ENCODE measurements around the gene AKAP10.

DNA sequence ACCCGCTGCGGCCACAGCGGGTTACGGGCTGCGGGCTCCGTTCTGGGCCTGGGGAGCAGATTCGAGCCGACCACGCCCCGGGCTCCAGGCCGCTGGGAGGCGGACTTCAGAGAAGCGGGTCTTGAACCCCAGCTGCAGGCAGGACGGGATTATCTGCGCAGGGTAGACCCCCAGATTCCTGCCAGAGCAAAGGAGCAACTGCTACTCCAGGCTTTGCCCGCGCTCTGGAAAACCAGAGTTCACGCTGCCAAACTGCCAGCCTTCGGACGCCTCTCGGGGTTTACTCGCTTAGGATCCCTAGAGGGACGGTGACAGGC, 109.6 kb downstream of the AKAP10 start:
- TF ChIP-seq, protein P1, sequence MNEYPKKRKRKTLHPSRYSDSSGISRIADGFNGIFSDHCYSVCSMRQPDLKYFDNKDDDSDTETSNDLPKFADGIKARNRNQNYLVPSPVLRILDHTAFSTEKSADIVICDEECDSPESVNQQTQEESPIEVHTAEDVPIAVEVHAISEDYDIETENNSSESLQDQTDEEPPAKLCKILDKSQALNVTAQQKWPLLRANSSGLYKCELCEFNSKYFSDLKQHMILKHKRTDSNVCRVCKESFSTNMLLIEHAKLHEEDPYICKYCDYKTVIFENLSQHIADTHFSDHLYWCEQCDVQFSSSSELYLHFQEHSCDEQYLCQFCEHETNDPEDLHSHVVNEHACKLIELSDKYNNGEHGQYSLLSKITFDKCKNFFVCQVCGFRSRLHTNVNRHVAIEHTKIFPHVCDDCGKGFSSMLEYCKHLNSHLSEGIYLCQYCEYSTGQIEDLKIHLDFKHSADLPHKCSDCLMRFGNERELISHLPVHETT (tag by site-specific recombination; IDR thresholded peaks at IDR 0.05): no peak
- TF ChIP-seq ZBTB7A (tag by site-specific recombination; IDR thresholded peaks at IDR 0.05; ENCODE audit: low read depth) (no peak), ZFP37 (tag by site-specific recombination; IDR thresholded peaks at IDR 0.05) (no peak), ZNF621 (tag by site-specific recombination; IDR thresholded peaks at IDR 0.05) (no peak), ZNF596 (tag by site-specific recombination; IDR thresholded peaks at IDR 0.05) (no peak), ZNF558 (tag by site-specific recombination; IDR thresholded peaks at IDR 0.05) (no peak), ZNF37A (tag by site-specific recombination; IDR thresholded peaks at IDR 0.05) (no peak), ZNF274 (IDR thresholded peaks at IDR 0.05; ENCODE audit: low read length) (no peak), ZNF274 (tag by site-specific recombination; IDR thresholded peaks at IDR 0.05; ENCODE audit: borderline replicate concordance) (no peak), ZNF239 (tag by site-specific recombination; IDR thresholded peaks at IDR 0.05) (no peak)
- TF ChIP-seq, protein P2, sequence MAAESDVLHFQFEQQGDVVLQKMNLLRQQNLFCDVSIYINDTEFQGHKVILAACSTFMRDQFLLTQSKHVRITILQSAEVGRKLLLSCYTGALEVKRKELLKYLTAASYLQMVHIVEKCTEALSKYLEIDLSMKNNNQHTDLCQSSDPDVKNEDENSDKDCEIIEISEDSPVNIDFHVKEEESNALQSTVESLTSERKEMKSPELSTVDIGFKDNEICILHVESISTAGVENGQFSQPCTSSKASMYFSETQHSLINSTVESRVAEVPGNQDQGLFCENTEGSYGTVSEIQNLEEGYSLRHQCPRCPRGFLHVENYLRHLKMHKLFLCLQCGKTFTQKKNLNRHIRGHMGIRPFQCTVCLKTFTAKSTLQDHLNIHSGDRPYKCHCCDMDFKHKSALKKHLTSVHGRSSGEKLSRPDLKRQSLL (tag by site-specific recombination; IDR thresholded peaks at IDR 0.05): no peak
- TF ChIP-seq, protein P3, sequence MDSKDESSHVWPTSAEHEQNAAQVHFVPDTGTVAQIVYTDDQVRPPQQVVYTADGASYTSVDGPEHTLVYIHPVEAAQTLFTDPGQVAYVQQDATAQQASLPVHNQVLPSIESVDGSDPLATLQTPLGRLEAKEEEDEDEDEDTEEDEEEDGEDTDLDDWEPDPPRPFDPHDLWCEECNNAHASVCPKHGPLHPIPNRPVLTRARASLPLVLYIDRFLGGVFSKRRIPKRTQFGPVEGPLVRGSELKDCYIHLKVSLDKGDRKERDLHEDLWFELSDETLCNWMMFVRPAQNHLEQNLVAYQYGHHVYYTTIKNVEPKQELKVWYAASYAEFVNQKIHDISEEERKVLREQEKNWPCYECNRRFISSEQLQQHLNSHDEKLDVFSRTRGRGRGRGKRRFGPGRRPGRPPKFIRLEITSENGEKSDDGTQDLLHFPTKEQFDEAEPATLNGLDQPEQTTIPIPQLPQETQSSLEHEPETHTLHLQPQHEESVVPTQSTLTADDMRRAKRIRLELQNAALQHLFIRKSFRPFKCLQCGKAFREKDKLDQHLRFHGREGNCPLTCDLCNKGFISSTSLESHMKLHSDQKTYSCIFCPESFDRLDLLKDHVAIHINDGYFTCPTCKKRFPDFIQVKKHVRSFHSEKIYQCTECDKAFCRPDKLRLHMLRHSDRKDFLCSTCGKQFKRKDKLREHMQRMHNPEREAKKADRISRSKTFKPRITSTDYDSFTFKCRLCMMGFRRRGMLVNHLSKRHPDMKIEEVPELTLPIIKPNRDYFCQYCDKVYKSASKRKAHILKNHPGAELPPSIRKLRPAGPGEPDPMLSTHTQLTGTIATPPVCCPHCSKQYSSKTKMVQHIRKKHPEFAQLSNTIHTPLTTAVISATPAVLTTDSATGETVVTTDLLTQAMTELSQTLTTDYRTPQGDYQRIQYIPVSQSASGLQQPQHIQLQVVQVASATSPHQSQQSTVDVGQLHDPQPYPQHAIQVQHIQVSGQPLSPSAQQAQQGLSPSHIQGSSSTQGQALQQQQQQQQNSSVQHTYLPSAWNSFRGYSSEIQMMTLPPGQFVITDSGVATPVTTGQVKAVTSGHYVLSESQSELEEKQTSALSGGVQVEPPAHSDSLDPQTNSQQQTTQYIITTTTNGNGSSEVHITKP (tag by site-specific recombination; IDR thresholded peaks at IDR 0.05): no peak
- TF ChIP-seq, protein P4, sequence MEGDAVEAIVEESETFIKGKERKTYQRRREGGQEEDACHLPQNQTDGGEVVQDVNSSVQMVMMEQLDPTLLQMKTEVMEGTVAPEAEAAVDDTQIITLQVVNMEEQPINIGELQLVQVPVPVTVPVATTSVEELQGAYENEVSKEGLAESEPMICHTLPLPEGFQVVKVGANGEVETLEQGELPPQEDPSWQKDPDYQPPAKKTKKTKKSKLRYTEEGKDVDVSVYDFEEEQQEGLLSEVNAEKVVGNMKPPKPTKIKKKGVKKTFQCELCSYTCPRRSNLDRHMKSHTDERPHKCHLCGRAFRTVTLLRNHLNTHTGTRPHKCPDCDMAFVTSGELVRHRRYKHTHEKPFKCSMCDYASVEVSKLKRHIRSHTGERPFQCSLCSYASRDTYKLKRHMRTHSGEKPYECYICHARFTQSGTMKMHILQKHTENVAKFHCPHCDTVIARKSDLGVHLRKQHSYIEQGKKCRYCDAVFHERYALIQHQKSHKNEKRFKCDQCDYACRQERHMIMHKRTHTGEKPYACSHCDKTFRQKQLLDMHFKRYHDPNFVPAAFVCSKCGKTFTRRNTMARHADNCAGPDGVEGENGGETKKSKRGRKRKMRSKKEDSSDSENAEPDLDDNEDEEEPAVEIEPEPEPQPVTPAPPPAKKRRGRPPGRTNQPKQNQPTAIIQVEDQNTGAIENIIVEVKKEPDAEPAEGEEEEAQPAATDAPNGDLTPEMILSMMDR (tag by site-specific recombination; IDR thresholded peaks at IDR 0.05): no peak
- TF ChIP-seq, protein P5, sequence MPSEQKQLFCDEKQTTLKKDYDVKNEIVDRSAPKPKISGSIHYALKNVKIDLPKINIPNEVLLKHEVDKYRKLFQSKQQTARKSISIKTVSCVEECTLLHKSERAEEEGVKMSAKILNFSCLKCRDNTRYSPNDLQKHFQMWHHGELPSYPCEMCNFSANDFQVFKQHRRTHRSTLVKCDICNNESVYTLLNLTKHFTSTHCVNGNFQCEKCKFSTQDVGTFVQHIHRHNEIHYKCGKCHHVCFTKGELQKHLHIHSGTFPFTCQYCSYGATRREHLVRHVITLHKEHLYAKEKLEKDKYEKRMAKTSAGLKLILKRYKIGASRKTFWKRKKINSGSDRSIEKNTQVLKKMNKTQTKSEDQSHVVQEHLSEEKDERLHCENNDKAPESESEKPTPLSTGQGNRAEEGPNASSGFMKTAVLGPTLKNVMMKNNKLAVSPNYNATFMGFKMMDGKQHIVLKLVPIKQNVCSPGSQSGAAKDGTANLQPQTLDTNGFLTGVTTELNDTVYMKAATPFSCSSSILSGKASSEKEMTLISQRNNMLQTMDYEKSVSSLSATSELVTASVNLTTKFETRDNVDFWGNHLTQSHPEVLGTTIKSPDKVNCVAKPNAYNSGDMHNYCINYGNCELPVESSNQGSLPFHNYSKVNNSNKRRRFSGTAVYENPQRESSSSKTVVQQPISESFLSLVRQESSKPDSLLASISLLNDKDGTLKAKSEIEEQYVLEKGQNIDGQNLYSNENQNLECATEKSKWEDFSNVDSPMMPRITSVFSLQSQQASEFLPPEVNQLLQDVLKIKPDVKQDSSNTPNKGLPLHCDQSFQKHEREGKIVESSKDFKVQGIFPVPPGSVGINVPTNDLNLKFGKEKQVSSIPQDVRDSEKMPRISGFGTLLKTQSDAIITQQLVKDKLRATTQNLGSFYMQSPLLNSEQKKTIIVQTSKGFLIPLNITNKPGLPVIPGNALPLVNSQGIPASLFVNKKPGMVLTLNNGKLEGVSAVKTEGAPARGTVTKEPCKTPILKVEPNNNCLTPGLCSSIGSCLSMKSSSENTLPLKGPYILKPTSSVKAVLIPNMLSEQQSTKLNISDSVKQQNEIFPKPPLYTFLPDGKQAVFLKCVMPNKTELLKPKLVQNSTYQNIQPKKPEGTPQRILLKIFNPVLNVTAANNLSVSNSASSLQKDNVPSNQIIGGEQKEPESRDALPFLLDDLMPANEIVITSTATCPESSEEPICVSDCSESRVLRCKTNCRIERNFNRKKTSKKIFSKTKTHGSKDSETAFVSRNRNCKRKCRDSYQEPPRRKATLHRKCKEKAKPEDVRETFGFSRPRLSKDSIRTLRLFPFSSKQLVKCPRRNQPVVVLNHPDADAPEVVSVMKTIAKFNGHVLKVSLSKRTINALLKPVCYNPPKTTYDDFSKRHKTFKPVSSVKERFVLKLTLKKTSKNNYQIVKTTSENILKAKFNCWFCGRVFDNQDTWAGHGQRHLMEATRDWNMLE (tag by site-specific recombination; conservative IDR thresholded peaks at IDR 0.05; ENCODE audit: low read depth): no peak
- TF ChIP-seq, protein P6, sequence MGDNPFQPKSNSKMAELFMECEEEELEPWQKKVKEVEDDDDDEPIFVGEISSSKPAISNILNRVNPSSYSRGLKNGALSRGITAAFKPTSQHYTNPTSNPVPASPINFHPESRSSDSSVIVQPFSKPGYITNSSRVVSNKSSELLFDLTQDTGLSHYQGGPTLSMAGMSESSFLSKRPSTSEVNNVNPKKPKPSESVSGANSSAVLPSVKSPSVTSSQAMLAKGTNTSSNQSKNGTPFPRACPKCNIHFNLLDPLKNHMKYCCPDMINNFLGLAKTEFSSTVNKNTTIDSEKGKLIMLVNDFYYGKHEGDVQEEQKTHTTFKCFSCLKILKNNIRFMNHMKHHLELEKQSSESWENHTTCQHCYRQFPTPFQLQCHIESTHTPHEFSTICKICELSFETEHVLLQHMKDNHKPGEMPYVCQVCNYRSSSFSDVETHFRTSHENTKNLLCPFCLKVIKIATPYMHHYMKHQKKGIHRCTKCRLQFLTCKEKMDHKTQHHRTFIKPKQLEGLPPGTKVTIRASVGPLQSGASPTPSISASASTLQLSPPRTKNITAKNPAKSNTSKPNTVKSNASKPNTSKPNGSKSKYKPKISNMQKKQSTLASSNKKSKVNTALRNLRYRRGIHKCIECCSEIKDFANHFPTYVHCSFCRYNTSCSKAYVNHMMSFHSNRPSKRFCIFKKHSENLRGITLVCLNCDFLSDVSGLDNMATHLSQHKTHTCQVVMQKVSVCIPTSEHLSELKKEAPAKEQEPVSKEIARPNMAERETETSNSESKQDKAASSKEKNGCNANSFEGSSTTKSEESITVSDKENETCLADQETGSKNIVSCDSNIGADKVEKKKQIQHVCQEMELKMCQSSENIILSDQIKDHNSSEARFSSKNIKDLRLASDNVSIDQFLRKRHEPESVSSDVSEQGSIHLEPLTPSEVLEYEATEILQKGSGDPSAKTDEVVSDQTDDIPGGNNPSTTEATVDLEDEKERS (tag by site-specific recombination; IDR thresholded peaks at IDR 0.05): no peak

Measured in HEK293 (cell line).